Measurements from ENCODE around the gene GNAI3. TPM values are rescaled to one million over a fixed set of nuclear protein-coding genes. Genes with fewer than 3 reads are reported as not detected.

Gene GNAI3
- total RNA-seq, 6 experiments from 2014 or later = 10.6 to 11.7 (median 11.2) TPM

- no peaks in the 10 kb centered on the region for H3K9me3 Mint-ChIP-seq
- peaks cover 9% of the 10 kb centered on the region for H3K27me3 Mint-ChIP-seq (ENCODE audit: insufficient read depth)
- peak; percentile 40 for DNase-seq
- H3K27ac Mint-ChIP-seq = peak overlapping the region; percentile 54
- no peaks in the 10 kb centered on the region for H3K36me3 Mint-ChIP-seq (ENCODE audit: low read depth)
- TF ChIP-seq, protein P1, sequence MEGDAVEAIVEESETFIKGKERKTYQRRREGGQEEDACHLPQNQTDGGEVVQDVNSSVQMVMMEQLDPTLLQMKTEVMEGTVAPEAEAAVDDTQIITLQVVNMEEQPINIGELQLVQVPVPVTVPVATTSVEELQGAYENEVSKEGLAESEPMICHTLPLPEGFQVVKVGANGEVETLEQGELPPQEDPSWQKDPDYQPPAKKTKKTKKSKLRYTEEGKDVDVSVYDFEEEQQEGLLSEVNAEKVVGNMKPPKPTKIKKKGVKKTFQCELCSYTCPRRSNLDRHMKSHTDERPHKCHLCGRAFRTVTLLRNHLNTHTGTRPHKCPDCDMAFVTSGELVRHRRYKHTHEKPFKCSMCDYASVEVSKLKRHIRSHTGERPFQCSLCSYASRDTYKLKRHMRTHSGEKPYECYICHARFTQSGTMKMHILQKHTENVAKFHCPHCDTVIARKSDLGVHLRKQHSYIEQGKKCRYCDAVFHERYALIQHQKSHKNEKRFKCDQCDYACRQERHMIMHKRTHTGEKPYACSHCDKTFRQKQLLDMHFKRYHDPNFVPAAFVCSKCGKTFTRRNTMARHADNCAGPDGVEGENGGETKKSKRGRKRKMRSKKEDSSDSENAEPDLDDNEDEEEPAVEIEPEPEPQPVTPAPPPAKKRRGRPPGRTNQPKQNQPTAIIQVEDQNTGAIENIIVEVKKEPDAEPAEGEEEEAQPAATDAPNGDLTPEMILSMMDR (IDR thresholded peaks at IDR 0.05) = no peak
- peak overlapping the region; percentile 29; the same call in 1 of the 2 replicates for H3K4me3 Mint-ChIP-seq
- peaks cover 38% of the 10 kb centered on the region for H3K4me1 Mint-ChIP-seq (ENCODE audit: low read depth)
Observed at GRCh38 chr1:109517337-109517736, 31.1 kb upstream of the GNAI3 start.

- H3K4me1 Mint-ChIP-seq (ENCODE audit: low read depth) = peaks cover 25% of the 10 kb centered on the region
- H3K36me3 Mint-ChIP-seq (ENCODE audit: low read depth) = no peaks in the 10 kb centered on the region
- H3K27ac Mint-ChIP-seq = no peak overlapping the region; the same call in 1 of the 2 replicates
- peaks cover 13% of the 10 kb centered on the region for H3K27me3 Mint-ChIP-seq (ENCODE audit: insufficient read depth)
- TF ChIP-seq, protein P1 (IDR thresholded peaks at IDR 0.05) = no peak
- DNase-seq = no peak
- no peaks in the 10 kb centered on the region for H3K9me3 Mint-ChIP-seq
- no peak overlapping the region for H3K4me3 Mint-ChIP-seq
Observed at GRCh38 chr1:109521002-109521951, 27.1 kb upstream of the GNAI3 start.

DNA sequence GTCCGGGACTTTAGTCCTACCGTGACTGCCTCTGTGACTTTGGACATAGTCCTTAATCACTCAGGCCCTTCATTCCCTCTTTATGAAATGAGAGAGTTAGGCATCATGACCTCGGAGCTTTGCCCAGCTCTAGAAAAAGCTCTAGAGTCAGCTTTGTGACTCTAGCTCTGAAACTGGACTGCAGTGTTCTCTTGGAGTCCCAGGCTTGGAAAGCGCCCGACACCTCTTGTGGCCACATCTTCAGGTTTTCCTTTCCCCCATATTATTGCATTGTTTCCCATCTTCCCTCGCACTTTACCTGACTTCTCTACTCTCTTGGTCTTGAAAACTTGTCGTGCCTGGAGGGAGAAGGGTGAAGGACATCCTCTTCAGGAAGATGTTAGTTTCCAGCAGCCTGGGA is 26.4 kb upstream of the GNAI3 start:
- DNase-seq = no peak
- no peak overlapping the region for H3K4me3 Mint-ChIP-seq
- H3K27me3 Mint-ChIP-seq (ENCODE audit: insufficient read depth) = peaks cover 14% of the 10 kb centered on the region
- H3K9me3 Mint-ChIP-seq = no peaks in the 10 kb centered on the region
- TF ChIP-seq, protein P1 (IDR thresholded peaks at IDR 0.05) = no peak
- H3K36me3 Mint-ChIP-seq (ENCODE audit: low read depth) = no peaks in the 10 kb centered on the region
- H3K27ac Mint-ChIP-seq = no peak overlapping the region
- H3K4me1 Mint-ChIP-seq (ENCODE audit: low read depth) = peaks cover 18% of the 10 kb centered on the region

DNA sequence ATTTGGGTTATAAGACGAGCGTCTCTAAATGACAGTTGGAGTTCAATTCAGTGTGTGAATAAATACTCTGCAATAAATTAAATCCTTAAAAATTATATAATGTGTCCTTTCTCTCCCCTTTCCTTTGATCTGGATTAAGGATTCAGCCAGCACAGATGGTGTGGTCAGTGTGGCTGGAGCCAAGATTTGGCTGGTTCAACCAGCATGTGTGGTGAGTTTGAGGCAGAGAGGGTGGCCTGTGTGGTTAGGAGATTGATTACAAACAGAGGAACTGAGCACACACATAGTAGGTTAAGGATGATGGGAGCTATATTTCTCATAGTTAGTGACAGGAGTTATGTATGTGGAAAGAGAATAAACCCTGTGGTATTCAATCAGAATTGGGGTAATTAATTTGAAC is 24.7 kb upstream of the GNAI3 start:
- Mint-ChIP-seq H3K27me3 (ENCODE audit: insufficient read depth) (peaks cover 14% of the 10 kb centered on the region), H3K36me3 (ENCODE audit: low read depth) (no peaks in the 10 kb centered on the region), H3K4me3 (no peak overlapping the region), H3K9me3 (no peaks in the 10 kb centered on the region), H3K4me1 (ENCODE audit: low read depth) (peaks cover 9% of the 10 kb centered on the region), H3K27ac (no peak overlapping the region)
- TF ChIP-seq, protein P1 (IDR thresholded peaks at IDR 0.05) = no peak
- no peak for DNase-seq

- DNase-seq = no peak
- Mint-ChIP-seq H3K4me3 (no peak overlapping the region), H3K36me3 (ENCODE audit: low read depth) (no peaks in the 10 kb centered on the region), H3K27me3 (ENCODE audit: insufficient read depth) (peaks cover 7% of the 10 kb centered on the region), H3K4me1 (ENCODE audit: low read depth) (peaks cover 21% of the 10 kb centered on the region), H3K9me3 (no peaks in the 10 kb centered on the region), H3K27ac (no peak overlapping the region)
- TF ChIP-seq, protein P1 (IDR thresholded peaks at IDR 0.05) = no peak
Observed at GRCh38 chr1:109527098-109527811, 21.2 kb upstream of the GNAI3 start.

Measured in HFFc6 (cell line).